Erythroblast (primary cell): ENCODE data around the gene PPP3R2.

Experiments used
- GATA1 ChIP-seq: IDR thresholded peaks from 2 replicates; pipeline ENCODE4 v1.6.1; 2011; ENCODE audit warnings: low read depth, mild to moderate bottlenecking, control low read depth, low read length, moderate library complexity
- POLR2A ChIP-seq: IDR thresholded peaks from 2 replicates; pipeline ENCODE4 v1.6.1; 2011; ENCODE audit warnings: mild to moderate bottlenecking, low read length

GRCh38 chr9:101639311-101639710 lies 44.5 kb upstream of the PPP3R2 start:
- no peak for TF ChIP-seq POLR2A
- TF ChIP-seq GATA1: no peak
